Measurements from ENCODE around the gene ST8SIA1.
"Not testable (repeated sequence)": the region's sequence is repeated elsewhere in the genome, so short reads cannot be mapped to it uniquely, and the experiment has no call there.

Gene ST8SIA1

DNA sequence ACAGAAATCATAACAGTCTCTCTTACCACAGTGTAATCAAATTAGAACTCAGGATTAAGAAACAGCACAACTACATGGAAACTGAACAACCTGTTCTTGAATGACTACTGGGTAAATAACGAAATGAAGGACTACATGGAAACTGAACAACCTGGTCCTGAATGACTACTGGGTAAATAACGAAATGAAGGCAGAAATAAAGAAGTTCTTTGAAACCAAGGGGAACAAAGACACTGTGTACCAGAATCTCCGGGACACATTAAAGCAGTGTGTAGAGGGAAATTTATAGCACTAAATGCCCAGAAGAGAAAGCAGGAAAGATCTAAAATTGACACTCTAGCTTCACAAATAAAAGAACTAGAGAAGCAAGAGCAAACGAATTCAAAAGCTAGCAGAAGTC, 185.2 kb downstream of the ST8SIA1 start:
- H3K36me3 ChIP-seq (ENCODE audit: control insufficient read depth, low read depth, low read length); H3K27me3 ChIP-seq (ENCODE audit: control insufficient read depth, insufficient read depth, low read length); H3K4me1 ChIP-seq (ENCODE audit: control insufficient read depth, low read depth, low read length); H3K27ac ChIP-seq (ENCODE audit: low read length); H3K9me3 ChIP-seq (ENCODE audit: control insufficient read depth, low read depth, low read length); H3K4me3 ChIP-seq (ENCODE audit: low read length); H3K9ac ChIP-seq (ENCODE audit: low read length): not testable (repeated sequence)

DNA sequence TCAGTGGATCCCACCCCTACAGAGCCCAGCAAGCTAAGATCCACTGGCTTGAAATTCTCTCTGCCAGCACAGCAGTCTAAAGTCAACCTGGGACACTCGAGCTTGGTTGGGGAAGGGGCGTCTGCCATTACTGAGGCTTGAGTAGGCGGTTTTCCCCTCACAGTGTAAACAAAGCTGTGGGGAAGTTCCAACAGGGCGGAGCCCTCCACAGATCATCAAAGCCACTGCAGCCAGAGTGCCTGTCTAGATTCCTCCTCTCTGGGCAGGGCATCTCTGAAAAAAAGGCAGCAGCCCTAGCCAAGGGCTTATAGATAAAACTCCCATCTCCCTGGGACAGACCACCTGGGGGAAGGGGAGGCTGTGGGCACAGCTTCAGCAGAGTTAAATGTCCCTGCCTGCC, 187.8 kb downstream of the ST8SIA1 start:
- H3K9me3 ChIP-seq (ENCODE audit: control insufficient read depth, low read depth, low read length); H3K27ac ChIP-seq (ENCODE audit: low read length); H3K4me3 ChIP-seq (ENCODE audit: low read length); H3K9ac ChIP-seq (ENCODE audit: low read length); H3K4me1 ChIP-seq (ENCODE audit: control insufficient read depth, low read depth, low read length); H3K36me3 ChIP-seq (ENCODE audit: control insufficient read depth, low read depth, low read length); H3K27me3 ChIP-seq (ENCODE audit: control insufficient read depth, insufficient read depth, low read length): not testable (repeated sequence)
